Fibroblast of pulmonary artery (primary cell): ENCODE results near the gene CRYZL1.

Experiments used
- DNase-seq: peaks from one replicate; pipeline ENCODE4 v3.0.0-alpha.2; 2010; ENCODE audit warnings: low read depth
- H3K4me3 ChIP-seq: replicated peaks from 2 replicates; pipeline ENCODE4 v1.5.1; 2011; ENCODE audit warnings: low read depth, mild to moderate bottlenecking, control low read depth, low read length, moderate library complexity
- TF ChIP-seq, protein P1 (sequence below): IDR thresholded peaks from 2 replicates; pipeline ENCODE4 v1.5.1; 2011; ENCODE audit warnings: mild to moderate bottlenecking, control low read depth, low read length, inconsistent platforms; ENCODE audit errors: missing control alignments

The CRYZL1 gene

DNA sequence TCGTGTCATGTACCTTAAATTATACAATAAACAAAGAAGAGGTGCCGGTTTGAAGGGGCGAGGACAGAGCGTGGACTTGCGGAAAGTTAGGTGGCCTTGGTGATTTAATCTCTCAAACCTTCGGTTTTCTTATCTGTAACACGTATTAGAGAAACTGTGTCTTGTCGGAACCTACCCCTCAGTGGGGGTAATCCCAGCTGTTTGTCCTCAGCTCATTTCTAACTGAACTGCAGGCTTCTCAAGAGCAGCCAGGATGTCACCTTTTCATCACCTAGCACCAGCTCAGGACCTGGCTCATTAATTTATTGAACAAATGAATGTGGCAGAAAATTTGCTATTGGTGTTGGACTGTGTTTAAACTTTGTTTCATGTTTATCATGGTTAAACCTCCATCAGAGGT lies 31.9 kb upstream of the CRYZL1 start:
- TF ChIP-seq, protein P1, sequence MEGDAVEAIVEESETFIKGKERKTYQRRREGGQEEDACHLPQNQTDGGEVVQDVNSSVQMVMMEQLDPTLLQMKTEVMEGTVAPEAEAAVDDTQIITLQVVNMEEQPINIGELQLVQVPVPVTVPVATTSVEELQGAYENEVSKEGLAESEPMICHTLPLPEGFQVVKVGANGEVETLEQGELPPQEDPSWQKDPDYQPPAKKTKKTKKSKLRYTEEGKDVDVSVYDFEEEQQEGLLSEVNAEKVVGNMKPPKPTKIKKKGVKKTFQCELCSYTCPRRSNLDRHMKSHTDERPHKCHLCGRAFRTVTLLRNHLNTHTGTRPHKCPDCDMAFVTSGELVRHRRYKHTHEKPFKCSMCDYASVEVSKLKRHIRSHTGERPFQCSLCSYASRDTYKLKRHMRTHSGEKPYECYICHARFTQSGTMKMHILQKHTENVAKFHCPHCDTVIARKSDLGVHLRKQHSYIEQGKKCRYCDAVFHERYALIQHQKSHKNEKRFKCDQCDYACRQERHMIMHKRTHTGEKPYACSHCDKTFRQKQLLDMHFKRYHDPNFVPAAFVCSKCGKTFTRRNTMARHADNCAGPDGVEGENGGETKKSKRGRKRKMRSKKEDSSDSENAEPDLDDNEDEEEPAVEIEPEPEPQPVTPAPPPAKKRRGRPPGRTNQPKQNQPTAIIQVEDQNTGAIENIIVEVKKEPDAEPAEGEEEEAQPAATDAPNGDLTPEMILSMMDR = no peak
- no peak for DNase-seq
- H3K4me3 ChIP-seq = no peak overlapping the region

DNA sequence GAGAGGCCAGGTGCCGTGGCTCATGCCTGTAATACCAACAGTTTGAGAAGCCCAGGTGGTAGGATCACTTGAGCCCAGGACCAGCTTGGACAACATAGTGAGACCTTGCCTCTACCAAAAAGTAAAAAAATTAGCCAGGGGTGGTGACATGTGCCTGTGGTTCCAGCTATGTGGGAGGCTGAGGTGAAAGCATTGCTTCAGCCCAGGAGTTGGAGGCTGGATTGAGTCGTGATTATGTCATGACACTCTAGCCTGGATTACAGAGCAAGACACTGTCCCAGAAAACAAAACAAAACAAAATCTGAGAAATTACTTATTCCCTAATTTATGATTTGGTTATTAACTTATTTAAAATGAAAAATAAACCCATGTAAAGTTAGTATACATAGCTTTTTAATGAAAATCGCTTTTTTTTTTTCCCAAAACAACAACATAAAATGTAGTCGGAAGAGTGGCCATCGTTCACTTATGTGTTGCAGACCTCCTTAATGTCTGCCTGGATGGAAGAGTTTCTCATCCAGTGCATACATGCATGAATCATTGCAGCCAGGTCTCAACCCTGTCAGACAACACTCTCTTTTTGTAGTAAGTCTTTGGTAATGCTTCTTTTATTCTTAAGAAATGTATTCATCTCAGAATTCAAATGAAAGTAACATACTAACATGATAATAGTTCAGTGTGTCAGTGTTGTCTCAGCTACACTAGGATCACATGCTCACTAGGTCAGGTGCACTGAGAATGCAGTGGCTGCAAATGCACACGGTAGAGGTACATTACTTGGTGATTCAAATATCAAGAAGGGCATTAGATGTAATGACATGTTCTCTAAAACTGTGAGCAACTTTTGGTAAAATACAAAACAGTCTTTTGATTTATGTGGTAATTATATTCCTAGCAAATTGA lies 28.8 kb upstream of the CRYZL1 start:
- DNase-seq = no peak
- TF ChIP-seq, protein P1 = no peak

DNA sequence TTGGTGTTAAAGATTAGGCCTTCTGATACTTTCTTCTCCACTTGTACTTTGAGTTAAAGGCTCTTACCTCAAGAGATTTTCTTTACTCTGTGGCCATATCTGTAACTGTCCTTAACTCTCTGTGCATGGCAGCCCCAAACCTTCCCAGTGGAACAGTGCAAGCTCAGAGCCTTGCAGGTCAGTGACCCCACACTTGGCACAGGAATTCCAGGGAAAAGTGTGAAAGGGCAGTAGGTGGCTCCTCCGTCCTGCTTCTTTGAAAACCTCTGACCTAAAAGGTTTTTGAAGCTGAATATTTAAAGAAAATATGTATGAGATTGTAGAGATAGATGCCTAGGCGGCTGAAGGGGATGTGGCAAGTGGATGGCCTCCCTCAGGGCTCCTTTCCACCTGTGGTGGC lies 27.1 kb upstream of the CRYZL1 start:
- H3K4me3 ChIP-seq = no peak overlapping the region
- TF ChIP-seq, protein P1 = no peak
- DNase-seq = no peak

More for the DNA sequence above, 28.8 kb upstream of the CRYZL1 start:
- H3K4me3 ChIP-seq = no peak overlapping the region

DNA sequence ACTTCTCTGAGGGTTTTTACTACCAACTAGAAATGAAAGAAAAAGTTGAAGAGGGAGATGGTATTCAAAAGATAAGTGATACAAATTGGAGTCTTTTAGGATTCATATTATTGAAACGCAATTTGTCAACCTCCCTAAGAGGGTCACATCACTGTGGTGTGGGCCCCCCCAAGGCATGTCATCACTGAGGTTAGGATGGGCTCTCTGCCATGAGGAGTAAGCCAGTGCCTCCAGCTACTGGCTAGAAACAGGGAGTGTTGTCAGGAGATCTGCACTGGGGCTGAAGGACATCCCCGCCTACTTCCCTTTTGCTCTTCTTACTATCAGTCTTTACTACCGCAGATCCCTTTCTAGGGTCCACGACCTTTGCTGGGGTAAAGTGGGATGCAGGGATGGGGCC lies 26.6 kb upstream of the CRYZL1 start:
- no peak overlapping the region for H3K4me3 ChIP-seq
- no peak for DNase-seq
- TF ChIP-seq, protein P1 = no peak

DNA sequence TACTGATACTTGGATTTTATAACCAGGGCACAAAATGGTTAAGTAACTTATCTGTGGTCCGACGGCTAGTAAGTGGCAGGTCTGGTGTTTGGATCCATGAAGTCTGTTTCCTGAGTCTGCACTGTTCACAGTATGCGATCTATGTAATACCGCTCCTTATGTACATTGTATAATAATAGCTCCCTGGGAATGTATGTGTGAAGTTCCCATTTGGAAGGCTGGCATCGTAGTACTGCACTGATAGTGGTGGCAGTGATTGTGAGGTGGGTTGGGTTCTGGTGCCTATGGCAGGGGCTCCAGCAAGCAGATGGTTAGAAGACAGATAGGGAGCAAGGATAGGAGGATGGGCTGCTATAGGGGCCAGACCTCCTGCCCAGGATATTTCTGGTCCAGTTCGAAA lies 26.1 kb upstream of the CRYZL1 start:
- H3K4me3 ChIP-seq = no peak overlapping the region
- no peak for DNase-seq
- TF ChIP-seq, protein P1 = no peak

DNA sequence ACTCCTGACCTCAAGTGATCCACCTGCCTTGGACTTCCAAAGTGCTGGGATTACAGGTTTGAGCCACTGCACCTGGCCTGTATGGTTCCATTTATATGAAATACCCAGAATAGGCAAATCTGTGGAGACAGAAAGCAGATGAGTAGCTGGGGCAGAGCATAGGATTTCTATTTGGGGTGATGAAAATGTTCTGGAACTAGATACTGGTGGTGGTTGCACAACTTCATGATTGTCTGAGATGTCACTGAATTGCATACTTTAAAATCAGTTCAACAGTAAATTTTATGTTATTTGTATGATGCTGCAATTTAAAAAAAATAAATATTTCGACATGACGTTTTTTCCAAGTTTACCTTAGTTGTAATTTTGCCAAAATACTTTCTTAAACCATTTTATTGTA lies 24.6 kb upstream of the CRYZL1 start:
- DNase-seq = peak; percentile 35
- TF ChIP-seq, protein P1 = no peak
- H3K4me3 ChIP-seq = no peak overlapping the region

DNA sequence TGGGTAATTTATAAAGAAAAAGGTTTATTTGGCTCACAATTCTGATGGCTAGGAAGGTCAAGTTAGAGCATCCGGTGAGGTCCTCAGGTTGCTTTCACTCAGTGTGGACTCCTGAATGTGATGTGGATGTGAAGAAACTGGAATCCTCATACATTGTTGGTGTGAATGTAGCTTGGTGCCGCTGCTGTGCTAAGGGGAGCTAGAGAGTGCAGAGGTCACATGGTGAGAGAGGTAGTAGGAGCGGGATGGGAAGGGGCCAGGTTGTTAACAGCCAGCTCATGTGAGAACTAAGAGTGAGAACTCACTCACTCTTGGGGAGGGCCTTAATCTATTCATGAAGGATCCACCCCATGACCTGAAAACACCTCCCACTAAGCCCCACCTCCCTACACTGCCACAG lies 22.6 kb upstream of the CRYZL1 start:
- TF ChIP-seq, protein P1 = no peak
- no peak overlapping the region for H3K4me3 ChIP-seq
- no peak for DNase-seq
